Measurements from ENCODE around the gene DCN.

Gene DCN

DNA sequence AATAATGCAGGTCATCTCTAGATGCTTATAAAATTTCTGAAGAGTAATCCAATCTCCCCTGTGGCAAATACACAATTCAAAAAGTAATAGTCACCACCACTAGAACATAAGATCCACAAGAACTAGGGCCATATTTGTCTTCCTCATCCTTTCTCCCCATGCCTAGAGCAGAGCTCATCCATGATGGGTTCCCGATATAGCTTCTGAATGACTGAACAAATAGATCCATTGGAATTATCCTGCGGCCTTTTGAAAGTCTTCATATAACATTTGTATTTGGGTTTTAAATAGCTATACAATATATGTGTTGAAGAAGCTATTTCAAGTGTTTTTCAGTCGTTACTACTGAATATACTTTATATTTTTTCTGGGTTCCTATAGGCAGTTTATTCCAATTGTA lies 5.7 kb downstream of the DCN start:
- Histone ChIP-seq H2AFZ (ENCODE audit: low read length, unreplicated experiment) (peak overlapping the region; percentile 77), H3K4me3 (ENCODE audit: low read depth, low read length) (peak overlapping the region; percentile 73), H3K27me3 (ENCODE audit: insufficient read depth, low read length) (no peaks in the 10 kb centered on the region), H3K79me2 (ENCODE audit: control insufficient read depth, insufficient read depth, low read length, unreplicated experiment) (peaks cover 80% of the 10 kb centered on the region), H3K4me1 (ENCODE audit: control insufficient read depth, insufficient read depth, low read length, unreplicated experiment) (peaks cover 29% of the 10 kb centered on the region), H3K27ac (ENCODE audit: low read depth, low read length) (peak overlapping the region; percentile 74), H3K36me3 (ENCODE audit: insufficient read depth, low read length) (peaks cover 10% of the 10 kb centered on the region; the same call in 1 of the 2 replicates)

DNA sequence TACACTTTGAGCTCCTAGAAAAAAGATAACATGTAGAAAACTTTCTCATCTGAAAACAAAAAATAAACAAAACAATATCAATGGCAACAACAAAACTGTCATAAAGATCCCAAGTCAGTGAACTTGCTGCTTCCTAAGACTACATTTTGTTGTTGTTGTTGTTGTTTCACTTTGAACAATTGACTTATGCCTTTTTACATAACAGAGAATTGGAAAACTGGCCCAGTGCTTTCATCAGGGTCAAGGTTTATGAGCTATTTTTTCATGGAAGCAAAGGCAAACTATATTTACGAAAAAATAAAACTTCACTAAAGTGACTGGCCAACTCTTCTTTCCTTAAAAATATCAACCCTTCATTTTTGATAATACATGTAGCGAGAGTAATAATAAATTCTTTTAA lies 6.3 kb downstream of the DCN start:
- Histone ChIP-seq H3K36me3 (ENCODE audit: insufficient read depth, low read length) (peaks cover 15% of the 10 kb centered on the region), H3K4me3 (ENCODE audit: low read depth, low read length) (peak overlapping the region; percentile 73), H3K4me1 (ENCODE audit: control insufficient read depth, insufficient read depth, low read length, unreplicated experiment) (peaks cover 29% of the 10 kb centered on the region), H3K79me2 (ENCODE audit: control insufficient read depth, insufficient read depth, low read length, unreplicated experiment) (peaks cover 76% of the 10 kb centered on the region), H2AFZ (ENCODE audit: low read length, unreplicated experiment) (peak overlapping the region; percentile 77), H3K27me3 (ENCODE audit: insufficient read depth, low read length) (no peaks in the 10 kb centered on the region), H3K27ac (ENCODE audit: low read depth, low read length) (peak overlapping the region; percentile 74)

DNA sequence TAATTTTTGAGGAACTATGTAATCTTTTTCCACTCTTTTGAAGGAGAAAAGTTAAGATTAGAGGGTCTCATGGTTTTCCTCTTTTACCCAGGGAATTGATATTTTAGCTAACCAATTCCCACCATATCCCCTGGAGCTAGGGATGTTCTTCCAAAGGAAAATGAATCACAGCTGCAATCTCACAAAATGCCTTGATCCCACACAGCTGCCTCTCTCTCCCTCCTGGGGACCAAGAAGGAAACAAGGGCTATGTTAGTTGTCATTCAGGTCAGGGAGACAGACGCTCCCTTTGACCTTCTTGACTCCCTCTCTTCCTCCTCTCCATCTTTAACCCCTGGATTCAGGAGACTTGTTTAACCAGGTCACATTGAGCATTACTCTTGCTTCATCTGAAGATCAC lies 9.5 kb downstream of the DCN start:
- no peak overlapping the region for H2AFZ ChIP-seq (ENCODE audit: low read length, unreplicated experiment)
- H3K27me3 ChIP-seq (ENCODE audit: insufficient read depth, low read length): no peaks in the 10 kb centered on the region
- H3K4me1 ChIP-seq (ENCODE audit: control insufficient read depth, insufficient read depth, low read length, unreplicated experiment): peaks cover 29% of the 10 kb centered on the region
- peaks cover 38% of the 10 kb centered on the region for H3K36me3 ChIP-seq (ENCODE audit: insufficient read depth, low read length)
- H3K27ac ChIP-seq (ENCODE audit: low read depth, low read length): no peak overlapping the region
- H3K4me3 ChIP-seq (ENCODE audit: low read depth, low read length): 0 out of 2 replicates have a peak overlapping the region, but pooled peaks have one; percentile 1
- peaks cover 54% of the 10 kb centered on the region for H3K79me2 ChIP-seq (ENCODE audit: control insufficient read depth, insufficient read depth, low read length, unreplicated experiment)

DNA sequence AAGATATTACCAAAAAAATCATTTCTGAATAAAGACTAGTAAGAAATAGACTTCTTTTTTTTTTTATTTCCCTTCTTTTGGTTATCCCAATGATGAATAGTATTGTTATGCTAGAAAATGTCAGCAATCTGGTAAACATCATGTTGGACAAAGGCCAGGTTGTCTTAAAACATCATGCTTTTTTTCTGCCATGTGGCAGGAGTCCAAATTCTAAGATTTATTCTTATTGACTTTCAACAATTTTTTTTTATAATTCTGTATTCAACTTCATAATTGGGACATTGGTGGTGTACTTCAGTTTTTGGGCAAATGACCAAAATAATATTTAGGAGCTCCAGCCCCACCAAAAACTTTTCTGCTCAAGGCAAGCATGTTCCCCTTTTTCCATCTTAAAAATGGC lies 10.5 kb downstream of the DCN start:
- no peaks in the 10 kb centered on the region for H3K27me3 ChIP-seq (ENCODE audit: insufficient read depth, low read length)
- peaks cover 26% of the 10 kb centered on the region for H3K4me1 ChIP-seq (ENCODE audit: control insufficient read depth, insufficient read depth, low read length, unreplicated experiment)
- peaks cover 46% of the 10 kb centered on the region for H3K79me2 ChIP-seq (ENCODE audit: control insufficient read depth, insufficient read depth, low read length, unreplicated experiment)
- H3K27ac ChIP-seq (ENCODE audit: low read depth, low read length): no peak overlapping the region
- H3K36me3 ChIP-seq (ENCODE audit: insufficient read depth, low read length): peaks cover 48% of the 10 kb centered on the region
- H2AFZ ChIP-seq (ENCODE audit: low read length, unreplicated experiment): no peak overlapping the region
- no peak overlapping the region for H3K4me3 ChIP-seq (ENCODE audit: low read depth, low read length)

DNA sequence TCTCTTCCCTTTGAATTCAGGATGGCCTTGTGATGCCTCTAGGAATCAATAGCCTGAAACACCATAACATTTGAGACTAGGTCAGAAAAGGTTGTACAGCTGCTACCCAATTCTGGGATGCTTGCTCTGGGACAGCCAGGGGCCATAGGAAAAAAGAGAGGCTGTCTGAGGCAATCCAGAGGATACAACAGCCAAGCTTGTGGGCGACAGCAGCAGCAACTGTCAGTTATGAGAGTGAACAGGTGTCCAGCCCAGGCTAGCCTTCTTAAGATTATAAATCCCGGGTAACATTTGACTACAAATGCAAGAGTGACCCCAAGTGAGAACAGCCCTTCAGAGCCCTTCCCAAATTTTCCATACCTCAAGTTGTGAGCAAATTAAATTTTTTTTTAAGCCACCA lies 11.1 kb downstream of the DCN start:
- Histone ChIP-seq H3K4me3 (ENCODE audit: low read depth, low read length) (no peak overlapping the region), H2AFZ (ENCODE audit: low read length, unreplicated experiment) (no peak overlapping the region), H3K36me3 (ENCODE audit: insufficient read depth, low read length) (peaks cover 53% of the 10 kb centered on the region), H3K27ac (ENCODE audit: low read depth, low read length) (no peak overlapping the region), H3K4me1 (ENCODE audit: control insufficient read depth, insufficient read depth, low read length, unreplicated experiment) (peaks cover 26% of the 10 kb centered on the region), H3K27me3 (ENCODE audit: insufficient read depth, low read length) (no peaks in the 10 kb centered on the region), H3K79me2 (ENCODE audit: control insufficient read depth, insufficient read depth, low read length, unreplicated experiment) (peaks cover 40% of the 10 kb centered on the region)

DNA sequence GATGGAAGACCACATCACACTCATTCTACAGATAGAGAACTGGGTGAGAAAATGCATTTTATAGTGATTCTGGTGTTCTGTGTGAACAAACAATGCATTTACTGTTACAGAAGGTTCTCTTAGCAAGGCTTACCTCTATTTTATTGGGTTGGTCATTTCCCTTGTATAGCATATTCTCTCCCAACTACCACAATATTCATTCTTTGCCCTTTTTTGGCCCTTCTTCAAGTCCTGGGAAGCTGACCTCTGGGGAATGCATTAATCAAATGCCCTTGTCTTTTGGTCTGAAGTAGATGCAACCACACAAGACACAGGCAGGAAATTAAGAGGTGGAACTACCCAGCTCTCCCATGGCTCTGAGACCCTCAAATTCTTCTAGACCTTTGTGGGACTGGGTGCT lies 19.5 kb downstream of the DCN start:
- Histone ChIP-seq H3K27me3 (ENCODE audit: insufficient read depth, low read length) (no peaks in the 10 kb centered on the region), H3K36me3 (ENCODE audit: insufficient read depth, low read length) (peaks cover 58% of the 10 kb centered on the region), H3K4me1 (ENCODE audit: control insufficient read depth, insufficient read depth, low read length, unreplicated experiment) (no peaks in the 10 kb centered on the region), H3K4me3 (ENCODE audit: low read depth, low read length) (no peak overlapping the region), H3K79me2 (ENCODE audit: control insufficient read depth, insufficient read depth, low read length, unreplicated experiment) (no peaks in the 10 kb centered on the region), H2AFZ (ENCODE audit: low read length, unreplicated experiment) (no peak overlapping the region), H3K27ac (ENCODE audit: low read depth, low read length) (no peak overlapping the region)

DNA sequence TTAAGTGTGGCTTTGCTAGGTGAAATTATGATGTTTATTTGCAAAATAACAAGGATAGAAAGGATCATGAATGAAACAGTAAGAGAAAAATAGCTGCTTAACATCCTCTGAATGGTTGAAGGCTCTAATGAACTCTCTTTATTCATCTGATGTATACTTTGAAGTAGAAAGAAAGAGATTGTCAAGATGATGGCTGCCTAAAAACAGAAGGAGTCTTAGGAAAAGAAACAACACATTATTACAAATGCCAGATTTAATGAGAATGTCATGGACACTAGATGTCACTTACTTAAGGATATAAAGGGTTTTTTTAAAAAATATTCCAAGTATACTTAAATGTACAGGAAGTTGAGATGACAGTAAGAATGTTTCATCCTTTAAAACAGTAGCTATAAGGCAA lies 21.6 kb downstream of the DCN start:
- Histone ChIP-seq H3K4me1 (ENCODE audit: control insufficient read depth, insufficient read depth, low read length, unreplicated experiment) (no peaks in the 10 kb centered on the region), H3K27ac (ENCODE audit: low read depth, low read length) (no peak overlapping the region), H3K4me3 (ENCODE audit: low read depth, low read length) (no peak overlapping the region), H3K79me2 (ENCODE audit: control insufficient read depth, insufficient read depth, low read length, unreplicated experiment) (no peaks in the 10 kb centered on the region), H3K27me3 (ENCODE audit: insufficient read depth, low read length) (no peaks in the 10 kb centered on the region), H3K36me3 (ENCODE audit: insufficient read depth, low read length) (peaks cover 49% of the 10 kb centered on the region), H2AFZ (ENCODE audit: low read length, unreplicated experiment) (no peak overlapping the region)

DNA sequence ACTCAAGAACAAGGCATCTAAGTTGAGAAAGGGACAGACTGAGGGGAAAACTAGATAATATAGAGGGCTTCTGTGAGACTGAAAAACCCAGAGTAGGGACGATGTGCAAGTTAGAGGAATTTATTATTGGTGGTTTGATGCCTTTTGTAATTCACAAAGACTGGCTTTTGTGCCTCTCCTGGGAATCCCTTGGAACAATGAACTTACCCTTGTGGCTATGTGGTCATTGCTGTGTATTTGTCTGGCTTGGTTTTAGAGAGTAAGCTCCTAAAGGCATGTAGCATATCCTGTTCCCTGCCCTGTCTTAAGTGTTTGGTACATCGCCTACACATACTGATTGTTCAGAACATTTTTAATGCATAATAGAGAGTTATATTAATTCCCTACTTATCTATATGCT lies 26.6 kb downstream of the DCN start:
- Histone ChIP-seq H3K36me3 (ENCODE audit: insufficient read depth, low read length) (peaks cover 50% of the 10 kb centered on the region), H3K4me3 (ENCODE audit: low read depth, low read length) (no peak overlapping the region), H3K27ac (ENCODE audit: low read depth, low read length) (no peak overlapping the region), H3K27me3 (ENCODE audit: insufficient read depth, low read length) (no peaks in the 10 kb centered on the region), H3K4me1 (ENCODE audit: control insufficient read depth, insufficient read depth, low read length, unreplicated experiment) (no peaks in the 10 kb centered on the region), H2AFZ (ENCODE audit: low read length, unreplicated experiment) (no peak overlapping the region), H3K79me2 (ENCODE audit: control insufficient read depth, insufficient read depth, low read length, unreplicated experiment) (no peaks in the 10 kb centered on the region)

DNA sequence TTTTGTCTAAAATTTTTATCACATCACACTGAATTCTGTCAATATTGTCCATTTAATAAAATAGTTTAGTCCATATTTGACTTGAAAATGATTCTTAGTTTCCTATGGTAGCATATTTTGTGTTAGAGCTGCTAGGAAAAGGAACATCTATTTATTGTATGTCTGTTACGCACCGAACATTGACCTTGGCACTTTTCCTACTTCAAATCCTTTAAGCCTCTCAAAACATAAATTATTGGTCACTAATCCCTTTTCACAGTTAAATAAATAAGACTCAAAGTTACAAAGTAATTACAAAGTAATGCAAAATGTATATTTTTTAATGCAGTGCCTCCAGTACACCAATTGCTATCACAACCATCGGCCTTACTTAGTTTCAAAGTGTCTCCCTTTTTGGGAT lies 28.5 kb downstream of the DCN start:
- Histone ChIP-seq H2AFZ (ENCODE audit: low read length, unreplicated experiment) (no peak overlapping the region), H3K36me3 (ENCODE audit: insufficient read depth, low read length) (peaks cover 58% of the 10 kb centered on the region), H3K27ac (ENCODE audit: low read depth, low read length) (no peak overlapping the region), H3K27me3 (ENCODE audit: insufficient read depth, low read length) (no peaks in the 10 kb centered on the region), H3K4me3 (ENCODE audit: low read depth, low read length) (no peak overlapping the region), H3K79me2 (ENCODE audit: control insufficient read depth, insufficient read depth, low read length, unreplicated experiment) (no peaks in the 10 kb centered on the region), H3K4me1 (ENCODE audit: control insufficient read depth, insufficient read depth, low read length, unreplicated experiment) (no peaks in the 10 kb centered on the region)

DNA sequence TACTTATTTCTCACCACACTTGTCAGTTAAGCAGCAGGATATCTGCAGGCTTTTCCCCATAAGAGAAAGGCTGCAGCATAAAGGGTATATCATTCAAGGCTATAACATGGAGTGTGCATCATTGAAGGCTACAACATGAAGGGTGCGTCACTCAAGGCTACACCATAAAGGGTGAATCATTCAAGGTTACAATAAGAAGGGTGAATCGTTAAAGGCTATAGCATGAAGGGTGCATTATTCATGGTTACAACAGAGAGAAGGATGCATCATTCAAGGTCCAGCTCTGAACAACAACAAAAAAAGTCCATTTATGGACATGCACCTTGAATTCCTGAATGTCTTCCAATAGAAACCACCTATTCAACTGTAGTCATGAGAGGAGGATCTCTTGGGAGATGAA lies 38.6 kb downstream of the DCN start:
- H3K27ac ChIP-seq (ENCODE audit: low read depth, low read length): peak overlapping the region; percentile 19
- no peaks in the 10 kb centered on the region for H3K79me2 ChIP-seq (ENCODE audit: control insufficient read depth, insufficient read depth, low read length, unreplicated experiment)
- H3K4me1 ChIP-seq (ENCODE audit: control insufficient read depth, insufficient read depth, low read length, unreplicated experiment): peaks cover 51% of the 10 kb centered on the region
- H3K36me3 ChIP-seq (ENCODE audit: insufficient read depth, low read length): peaks cover 23% of the 10 kb centered on the region
- H3K4me3 ChIP-seq (ENCODE audit: low read depth, low read length): no peak overlapping the region
- no peaks in the 10 kb centered on the region for H3K27me3 ChIP-seq (ENCODE audit: insufficient read depth, low read length)
- H2AFZ ChIP-seq (ENCODE audit: low read length, unreplicated experiment): no peak overlapping the region

DNA sequence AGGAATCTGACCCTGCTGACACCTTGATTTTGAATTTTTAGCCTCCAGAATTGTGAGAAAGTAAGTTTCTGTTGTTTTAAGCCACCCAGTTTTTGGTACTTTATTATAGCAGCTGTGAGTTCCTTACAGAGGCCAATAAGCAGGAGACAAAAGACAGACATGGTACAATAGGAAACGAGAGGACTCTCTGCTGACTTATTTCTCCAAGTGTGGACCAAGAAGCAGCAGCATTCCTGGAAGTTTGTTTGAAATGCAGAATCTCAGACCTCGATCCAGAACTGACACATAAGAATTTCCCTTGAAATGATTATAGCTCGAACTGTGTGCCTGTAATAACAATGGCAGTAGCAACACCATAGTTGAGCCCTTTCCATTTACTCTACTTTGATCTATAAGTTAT lies 39.4 kb downstream of the DCN start:
- H3K27ac ChIP-seq (ENCODE audit: low read depth, low read length): peak overlapping the region; percentile 94
- H3K27me3 ChIP-seq (ENCODE audit: insufficient read depth, low read length): no peaks in the 10 kb centered on the region
- no peak overlapping the region for H2AFZ ChIP-seq (ENCODE audit: low read length, unreplicated experiment)
- H3K79me2 ChIP-seq (ENCODE audit: control insufficient read depth, insufficient read depth, low read length, unreplicated experiment): no peaks in the 10 kb centered on the region
- H3K4me3 ChIP-seq (ENCODE audit: low read depth, low read length): no peak overlapping the region
- peaks cover 59% of the 10 kb centered on the region for H3K4me1 ChIP-seq (ENCODE audit: control insufficient read depth, insufficient read depth, low read length, unreplicated experiment)
- H3K36me3 ChIP-seq (ENCODE audit: insufficient read depth, low read length): peaks cover 19% of the 10 kb centered on the region
